ENCODE data around the gene DENND1C. TPM values are rescaled to one million over a fixed set of nuclear protein-coding genes. Genes with fewer than 3 reads are reported as not detected.

DENND1C gene
- total RNA-seq, 2 experiments from 2014 or later: 40.9 to 68.3 TPM

- BruUV-seq (replicated peaks): no TSS peak
Measured at GRCh38 chr19:6459262-6460098, 22.1 kb downstream of the DENND1C start, which contains the start of gene SLC25A23. Gene SLC25A23 (minus strand): TSS chr19:6459792. CDS start chr19:6459628, 164 bp downstream.

GRCh38 chr19:6458695-6459261 lies 22.8 kb downstream of the DENND1C start:
- TF ChIP-seq EZH2phosphoT487 (IDR thresholded peaks at IDR 0.05; ENCODE audit: borderline replicate concordance, low read depth, low read length) (no peak), CTCF (conservative IDR thresholded peaks at IDR 0.05; ENCODE audit: low read length) (peak; percentile 28)
- Histone ChIP-seq H3K79me2 (ENCODE audit: insufficient read depth, low read depth, low read length) (peaks cover 13% of the 10 kb centered on the region; the same call in 1 of the 2 replicates), H3K4me1 (ENCODE audit: insufficient read depth, low read length, poor library complexity, severe bottlenecking) (peaks cover 15% of the 10 kb centered on the region), H3K4me3 (ENCODE audit: low read depth, low read length, poor library complexity, severe bottlenecking) (peak overlapping the region; percentile 89), H3K27ac (ENCODE audit: low read depth, low read length, poor library complexity, severe bottlenecking) (peak overlapping the region; percentile 62), H3K4me2 (ENCODE audit: low read length) (peak overlapping the region; percentile 91), H3K9me2 (ENCODE audit: insufficient read depth, low read length) (no peaks in the 10 kb centered on the region), H3K36me3 (ENCODE audit: insufficient read depth, low read length) (peaks cover 40% of the 10 kb centered on the region), H2AFZ (ENCODE audit: low read length) (peak overlapping the region; percentile 53; the same call in 1 of the 2 replicates), H4K20me1 (ENCODE audit: insufficient read depth, low read length) (no peaks in the 10 kb centered on the region), H3K9me3 (ENCODE audit: low read length) (peaks cover 16% of the 10 kb centered on the region)
- no TSS peak for BruUV-seq (replicated peaks)
- ChIA-PET CTCF (ENCODE audit: unreplicated experiment) (interaction anchor here (0.6 kb wide), 1 partner anchor 128 kb away, joined by 5 read pairs; no protein-coding TSS in a partner anchor), POLR2A (interaction anchor here (1.8 kb wide), 1 partner anchor 22 kb away, joined by 6 read pairs; the partner anchor contains the start of gene DENND1C)
- intact Hi-C loops (cut with micrococcal nuclease; ENCODE audit: unreplicated experiment): no loop called here
- peak; percentile 27 for DNase-seq (ENCODE audit: low spot score)

More at GRCh38 chr19:6459262-6460098, 22.1 kb downstream of the DENND1C start, which contains the start of gene SLC25A23:
- Histone ChIP-seq H3K36me3 (ENCODE audit: insufficient read depth, low read length) (peaks cover 32% of the 10 kb centered on the region), H3K79me2 (ENCODE audit: insufficient read depth, low read depth, low read length) (peaks cover 13% of the 10 kb centered on the region; the same call in 1 of the 2 replicates), H2AFZ (ENCODE audit: low read length) (peak within 1 kb of the TSS; percentile 76), H3K4me2 (ENCODE audit: low read length) (peak within 1 kb of the TSS; percentile 91), H3K27ac (ENCODE audit: low read depth, low read length, poor library complexity, severe bottlenecking) (peak within 1 kb of the TSS; percentile 62), H3K4me3 (ENCODE audit: low read depth, low read length, poor library complexity, severe bottlenecking) (peak within 1 kb of the TSS; percentile 89), H4K20me1 (ENCODE audit: insufficient read depth, low read length) (no peaks in the 10 kb centered on the region), H3K9me3 (ENCODE audit: low read length) (peaks cover 9% of the 10 kb centered on the region), H3K9me2 (ENCODE audit: insufficient read depth, low read length) (no peaks in the 10 kb centered on the region), H3K4me1 (ENCODE audit: insufficient read depth, low read length, poor library complexity, severe bottlenecking) (peaks cover 15% of the 10 kb centered on the region)
- intact Hi-C loops (cut with micrococcal nuclease; ENCODE audit: unreplicated experiment): loop anchor here (1.0 to 5.0 kb wide), 5 partner anchors 35 to 277 kb away; partner anchors contain the start of genes GPR108, KHSRP and TUBB4A
- DNase-seq (ENCODE audit: low spot score): peak; percentile 88
- ChIA-PET POLR2A (interaction anchor here (1.8 kb wide), 1 partner anchor 22 kb away, joined by 6 read pairs; the partner anchor contains the start of gene DENND1C), CTCF (ENCODE audit: unreplicated experiment) (interaction anchor here (0.6 kb wide), 2 partner anchors 10 to 128 kb away, joined by 4 to 5 read pairs; no protein-coding TSS in a partner anchor)
- no peak for TF ChIP-seq EZH2phosphoT487 (IDR thresholded peaks at IDR 0.05; ENCODE audit: borderline replicate concordance, low read depth, low read length)
- TF ChIP-seq CTCF (conservative IDR thresholded peaks at IDR 0.05; ENCODE audit: low read length): 0 out of 2 replicates have a peak, but pooled peaks have one; percentile 5

All from OCI-LY7 (cell line).